Activated CD4-positive, alpha-beta T cell treated with anti-CD3 and anti-CD28 coated beads, Interleukin-2, Interleukin-6, amounts not matched to agents 100 ng/mL and 50 ng/mL, durations not matched to agents 16 hours and 8 hours (primary cell): ENCODE results near the gene DOCK4.
"Not testable (repeated sequence)": the region's sequence is repeated elsewhere in the genome, so short reads cannot be mapped to it uniquely, and the experiment has no call there.

Experiments used
- DNase-seq: peaks from one replicate; pipeline ENCODE4 v3.0.0-alpha.2; 2020

DOCK4 gene

DNA sequence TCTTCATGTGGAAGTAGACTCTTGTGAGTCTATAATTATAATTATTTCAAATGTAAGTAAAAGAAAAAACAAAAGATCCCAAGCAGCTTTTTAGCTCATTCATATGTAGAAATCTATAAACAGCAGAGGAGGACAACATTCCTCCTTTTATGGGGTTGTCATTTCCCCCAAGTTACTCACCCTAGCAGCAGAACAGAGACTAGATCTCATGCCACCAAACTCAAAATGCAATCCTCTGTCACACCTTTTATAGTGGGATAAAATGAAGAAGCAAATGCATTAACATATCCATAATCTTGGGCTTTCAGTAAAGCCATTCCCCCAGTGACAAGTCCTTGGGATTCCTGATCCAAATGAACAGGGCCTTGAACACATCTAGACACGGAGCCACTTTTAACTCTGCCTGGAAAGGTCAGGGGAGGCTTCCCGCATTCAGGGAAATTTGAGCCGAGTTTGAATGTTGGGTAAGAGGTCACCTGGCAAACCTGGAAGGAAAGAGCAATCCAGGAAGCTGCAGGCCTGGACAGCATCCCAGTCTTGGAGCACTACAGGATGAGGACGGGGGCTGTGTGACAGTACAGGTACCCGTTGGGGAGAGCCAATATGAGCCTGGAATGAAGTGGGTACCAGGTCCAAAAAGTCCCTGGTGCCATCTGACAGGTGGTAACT is 76.4 kb downstream of the DOCK4 start:
- DNase-seq: no peak

DNA sequence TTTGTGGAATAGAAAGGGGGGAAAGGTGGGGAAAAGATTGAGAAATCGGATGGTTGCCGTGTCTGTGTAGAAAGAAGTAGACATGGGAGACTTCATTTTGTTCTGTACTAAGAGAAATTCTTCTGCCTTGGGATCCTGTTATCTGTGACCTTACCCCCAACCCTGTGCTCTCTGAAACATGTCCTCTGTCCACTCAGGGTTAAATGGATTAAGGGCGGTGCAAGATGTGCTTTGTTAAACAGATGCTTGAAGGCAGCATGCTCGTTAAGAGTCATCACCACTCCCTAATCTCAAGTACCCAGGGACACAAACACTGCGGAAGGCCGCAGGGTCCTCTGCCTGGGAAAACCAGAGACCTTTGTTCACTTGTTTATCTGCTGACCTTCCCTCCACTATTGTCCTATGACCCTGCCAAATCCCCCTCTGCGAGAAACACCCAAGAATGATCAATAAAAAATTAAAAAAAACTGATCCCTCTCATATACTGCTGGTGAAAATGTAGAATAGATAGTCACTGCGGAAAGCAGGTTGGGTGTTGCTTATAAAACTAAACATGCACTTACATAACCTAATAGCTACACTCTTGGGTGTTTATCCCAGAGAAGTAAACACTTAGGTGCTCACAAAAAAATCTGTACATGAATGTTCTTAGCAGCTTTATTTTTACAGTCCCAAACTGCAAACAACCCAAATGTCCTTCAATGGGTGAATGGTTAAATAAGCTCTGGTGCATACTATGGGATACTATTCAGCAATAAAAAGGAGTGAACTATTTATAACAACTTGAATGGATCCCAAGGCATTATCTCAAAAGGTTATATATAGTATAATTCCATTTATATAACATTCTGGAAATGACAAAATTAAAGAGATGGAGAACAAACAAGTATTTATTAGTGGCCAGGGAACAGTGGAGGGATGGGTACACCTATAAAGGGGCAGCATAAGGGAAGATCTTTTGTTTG is 77.5 kb downstream of the DOCK4 start:
- not testable (repeated sequence) for DNase-seq

DNA sequence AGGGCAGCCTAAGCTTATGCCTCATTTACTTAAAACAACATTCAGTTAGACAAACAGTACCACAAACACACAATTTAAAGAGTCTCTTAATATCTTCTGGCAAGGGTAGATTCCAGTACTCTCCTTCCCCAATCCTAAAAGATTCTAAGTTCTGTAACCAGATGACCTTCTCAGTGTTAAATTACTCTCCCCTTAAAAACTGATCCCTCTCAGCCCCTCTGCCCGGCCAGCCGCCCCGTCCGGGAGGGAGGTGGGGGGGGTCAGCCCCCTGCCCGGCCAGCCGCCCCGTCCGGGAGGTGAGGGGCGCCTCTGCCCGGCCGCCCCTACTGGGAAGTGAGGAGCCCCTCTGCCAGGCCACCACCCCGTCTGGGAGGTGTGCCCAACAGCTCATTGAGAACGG is 78.2 kb downstream of the DOCK4 start:
- not testable (repeated sequence) for DNase-seq

DNA sequence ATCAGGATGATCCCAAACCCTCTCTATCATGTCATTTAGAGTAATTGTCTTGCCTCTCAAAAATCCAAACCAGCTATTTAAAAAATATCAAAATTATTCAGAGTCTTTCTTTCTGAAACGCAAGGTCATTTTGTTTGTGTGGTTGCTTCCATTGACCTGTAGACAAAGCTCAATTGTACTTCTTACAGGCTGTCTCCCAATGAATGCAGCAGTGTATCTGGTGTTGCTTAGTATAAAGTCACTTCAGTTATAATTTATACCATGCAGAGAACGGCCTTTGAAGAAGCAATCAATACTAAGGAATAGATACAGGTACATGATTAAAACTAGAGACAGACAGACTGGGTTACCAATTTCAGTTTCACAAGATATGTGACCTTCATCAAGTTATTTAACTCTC is 80.9 kb downstream of the DOCK4 start:
- no peak for DNase-seq

DNA sequence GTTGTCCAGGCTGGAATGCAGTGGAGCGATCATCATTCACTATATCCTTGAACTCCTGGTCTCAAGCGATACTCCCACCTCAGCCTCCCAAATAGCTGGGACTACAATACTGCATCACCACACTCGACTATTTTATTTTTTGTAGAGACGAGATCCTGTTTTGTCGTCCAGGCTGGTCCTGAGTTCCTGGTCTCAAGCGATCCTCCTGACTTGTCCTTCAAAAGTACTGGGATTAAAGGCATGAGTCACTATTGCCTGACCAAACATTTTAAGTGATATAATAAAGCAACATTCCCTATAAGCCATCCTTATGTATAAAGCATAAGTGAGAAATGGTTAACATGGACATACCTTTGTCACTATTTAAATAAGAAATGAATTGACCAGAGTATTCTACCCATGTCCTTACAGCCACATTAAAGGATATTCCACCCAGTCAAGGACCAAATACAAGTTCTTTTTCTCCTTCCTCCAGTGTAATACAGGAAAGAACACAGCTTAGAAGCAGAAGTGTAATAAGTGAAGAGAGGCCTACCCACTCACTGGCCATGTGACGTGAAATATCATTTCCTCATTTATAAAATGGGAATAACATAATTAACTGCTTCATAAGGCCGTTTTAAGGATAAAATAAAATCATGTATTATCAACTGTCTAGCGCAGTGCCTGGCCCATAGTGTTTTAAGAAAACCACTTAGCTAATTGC is 82.0 kb downstream of the DOCK4 start:
- DNase-seq: no peak

DNA sequence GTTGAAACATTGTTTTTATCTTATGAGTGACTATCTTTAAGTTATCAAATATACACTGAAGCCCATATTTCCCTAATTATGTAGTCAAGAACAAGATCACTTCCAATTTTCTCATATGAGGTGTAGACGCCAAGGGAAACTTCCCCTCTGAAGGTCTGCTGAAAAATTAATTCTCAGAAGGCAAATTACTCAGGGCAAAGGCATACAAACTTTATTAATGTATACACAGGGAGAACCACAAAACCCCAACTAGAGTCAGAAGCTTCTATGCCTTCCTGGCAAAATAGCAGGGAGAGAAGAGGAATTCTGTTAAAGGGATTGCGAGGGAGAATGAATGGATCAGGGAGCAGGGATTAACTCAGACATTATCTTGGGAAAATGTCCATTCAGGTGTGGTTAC is 83.4 kb downstream of the DOCK4 start:
- DNase-seq: no peak

DNA sequence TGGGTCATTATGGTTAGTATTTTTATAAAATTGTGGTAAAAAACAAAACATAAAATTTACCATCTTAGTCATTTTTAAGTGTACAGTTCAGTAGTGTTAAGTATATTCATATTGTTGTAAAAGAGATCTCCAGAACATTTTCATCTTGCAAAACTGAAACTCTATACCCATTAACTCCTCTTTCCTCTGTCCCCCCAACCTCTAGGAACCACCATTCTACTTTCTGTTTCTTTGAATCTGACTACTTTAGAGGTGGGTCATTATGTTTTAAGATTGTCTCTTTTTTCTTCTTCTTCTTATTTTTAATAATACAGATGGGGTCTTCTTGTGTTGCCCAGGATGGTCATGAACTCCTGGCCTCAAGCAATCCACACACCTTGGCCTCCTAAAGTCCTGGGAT is 84.1 kb downstream of the DOCK4 start:
- DNase-seq: no peak

DNA sequence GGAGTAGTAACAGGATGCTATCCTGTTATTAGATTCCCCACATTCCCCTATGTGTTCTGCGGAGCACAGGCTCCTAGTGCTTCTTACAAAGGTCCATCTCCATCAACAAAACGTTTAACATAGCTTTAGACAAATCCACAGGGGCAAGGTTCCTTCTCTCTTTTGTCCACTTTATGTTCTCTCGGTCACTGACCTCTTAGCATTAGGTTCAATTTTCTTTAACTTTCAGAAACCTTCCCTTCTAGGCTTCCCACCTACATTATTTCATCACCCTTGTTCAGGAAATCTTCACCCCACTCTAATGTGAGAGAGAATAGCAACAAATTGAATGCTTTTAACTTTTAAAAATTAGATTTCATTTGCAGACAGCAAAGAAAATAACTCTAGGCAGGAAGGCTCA is 84.9 kb downstream of the DOCK4 start:
- no peak for DNase-seq

DNA sequence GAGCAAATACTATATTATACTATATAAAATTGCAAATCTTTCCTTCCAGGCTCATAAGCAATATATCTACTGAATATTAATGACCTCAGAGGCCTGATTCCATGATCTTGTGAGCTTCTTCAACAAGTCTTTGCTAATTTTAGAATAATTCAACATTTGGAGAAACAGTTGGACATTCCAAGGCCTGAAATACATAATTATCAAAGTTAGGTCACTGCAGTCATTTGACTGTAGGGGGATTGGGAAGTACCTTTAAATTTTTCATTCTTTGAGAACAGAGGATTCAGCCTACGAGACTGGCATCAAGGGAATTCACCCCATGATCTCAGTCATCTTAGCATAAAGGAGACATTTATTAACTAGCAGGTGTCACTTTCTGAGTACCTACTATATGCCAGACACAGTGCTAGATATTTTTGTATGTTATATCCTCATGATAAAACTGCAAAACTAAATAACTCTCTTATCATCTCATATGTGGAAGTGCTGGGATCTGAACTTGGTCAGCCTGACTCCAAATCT is 85.4 kb downstream of the DOCK4 start:
- DNase-seq: no peak

DNA sequence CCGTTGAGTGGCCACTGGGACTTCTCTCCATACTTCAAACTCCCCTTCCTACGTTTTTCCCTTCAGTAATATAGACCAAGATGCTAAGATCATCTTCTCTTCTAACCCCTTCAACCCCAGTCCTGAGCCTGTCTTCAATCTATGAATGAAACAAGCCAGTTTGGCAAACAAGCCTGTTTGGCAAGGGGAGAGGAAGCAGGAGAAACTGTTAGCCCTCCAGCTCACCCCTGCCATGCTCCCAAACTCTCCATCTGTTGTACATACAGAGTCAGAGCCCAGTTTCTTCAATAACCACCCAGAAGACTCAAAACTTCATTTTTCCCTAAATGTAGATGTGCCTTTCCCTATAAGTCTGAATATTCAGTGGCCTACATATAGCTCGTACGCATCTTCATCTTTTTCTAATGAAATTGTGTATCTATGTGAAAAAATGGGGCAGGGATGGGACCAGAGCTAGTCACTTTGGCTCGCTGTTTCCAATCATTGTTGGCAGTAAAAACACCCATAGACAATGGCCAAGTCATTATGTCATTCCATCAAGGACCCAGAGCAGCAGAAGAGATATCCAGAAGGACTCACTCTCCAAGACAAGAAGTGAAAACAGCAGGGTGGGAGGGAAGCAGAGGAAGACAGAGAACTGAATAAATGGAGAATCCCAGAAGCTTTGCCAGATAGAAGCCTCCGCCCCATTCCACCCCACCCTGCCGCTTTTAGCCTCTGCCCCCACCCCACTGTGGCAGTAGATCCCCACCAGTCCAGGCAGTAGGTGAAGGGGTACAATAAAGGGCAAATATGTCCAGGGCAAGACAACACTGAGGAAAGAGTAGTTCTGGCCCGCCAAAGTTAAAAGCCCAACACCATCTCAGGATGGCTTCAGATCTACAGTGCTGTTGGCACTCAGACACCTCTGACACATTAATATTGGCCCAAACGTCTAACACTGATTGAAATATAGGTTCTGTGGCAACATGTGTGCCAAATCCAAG is 87.3 kb downstream of the DOCK4 start:
- no peak for DNase-seq

DNA sequence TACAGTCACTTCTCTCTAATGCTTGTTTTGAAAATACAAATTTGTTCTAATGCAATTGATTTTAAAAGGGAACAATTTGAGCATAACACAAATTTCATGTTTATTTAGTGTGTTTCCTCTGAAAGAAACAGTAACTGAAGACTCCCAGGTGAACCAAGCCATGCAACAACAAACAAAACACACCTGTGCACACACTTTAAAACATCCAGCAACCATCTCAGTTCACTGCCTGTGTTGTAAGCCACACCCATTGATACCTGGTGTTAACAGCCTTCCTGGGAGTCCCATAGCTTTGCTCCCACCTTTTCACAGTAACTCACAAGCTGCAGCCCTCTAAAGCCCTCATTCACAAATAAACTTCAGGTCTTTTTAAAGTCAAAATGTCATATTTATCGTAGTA is 89.3 kb downstream of the DOCK4 start:
- DNase-seq: no peak

DNA sequence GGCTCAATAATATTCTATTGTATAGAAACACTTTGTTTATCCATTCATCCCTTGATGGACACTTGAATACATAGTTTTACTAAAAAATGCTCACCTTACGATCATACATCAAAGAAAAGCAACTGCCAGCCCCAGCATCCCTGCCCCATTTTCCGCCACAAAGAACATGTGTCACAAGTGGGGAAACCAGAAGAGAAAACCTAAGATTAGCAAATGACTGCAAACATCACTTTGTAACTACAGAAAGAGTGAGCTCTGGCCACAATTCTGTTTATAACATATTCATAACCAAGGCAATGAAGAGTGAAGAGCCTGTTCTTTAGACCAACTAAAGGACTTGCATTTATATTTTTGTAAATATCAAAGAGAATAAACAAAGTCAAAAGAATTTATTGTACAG is 89.8 kb downstream of the DOCK4 start:
- DNase-seq: no peak

DNA sequence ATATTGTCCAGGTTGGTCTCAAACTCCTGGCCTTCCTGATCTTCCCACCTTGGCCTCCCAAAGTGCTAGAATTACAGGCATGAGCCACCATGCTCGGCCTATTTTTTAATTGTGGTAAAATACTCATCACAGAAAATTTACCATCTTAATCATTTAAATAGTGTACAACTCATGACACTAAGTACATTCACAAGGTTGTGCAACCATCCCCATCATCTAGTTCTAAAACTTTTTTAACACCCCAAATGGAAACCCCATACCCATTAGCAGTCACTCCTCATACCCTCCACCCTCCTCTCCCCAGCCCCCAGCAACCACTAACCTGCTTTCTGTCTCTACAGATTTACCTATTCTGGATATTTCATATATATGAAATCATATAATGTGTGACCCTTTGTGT is 90.3 kb downstream of the DOCK4 start:
- no peak for DNase-seq

DNA sequence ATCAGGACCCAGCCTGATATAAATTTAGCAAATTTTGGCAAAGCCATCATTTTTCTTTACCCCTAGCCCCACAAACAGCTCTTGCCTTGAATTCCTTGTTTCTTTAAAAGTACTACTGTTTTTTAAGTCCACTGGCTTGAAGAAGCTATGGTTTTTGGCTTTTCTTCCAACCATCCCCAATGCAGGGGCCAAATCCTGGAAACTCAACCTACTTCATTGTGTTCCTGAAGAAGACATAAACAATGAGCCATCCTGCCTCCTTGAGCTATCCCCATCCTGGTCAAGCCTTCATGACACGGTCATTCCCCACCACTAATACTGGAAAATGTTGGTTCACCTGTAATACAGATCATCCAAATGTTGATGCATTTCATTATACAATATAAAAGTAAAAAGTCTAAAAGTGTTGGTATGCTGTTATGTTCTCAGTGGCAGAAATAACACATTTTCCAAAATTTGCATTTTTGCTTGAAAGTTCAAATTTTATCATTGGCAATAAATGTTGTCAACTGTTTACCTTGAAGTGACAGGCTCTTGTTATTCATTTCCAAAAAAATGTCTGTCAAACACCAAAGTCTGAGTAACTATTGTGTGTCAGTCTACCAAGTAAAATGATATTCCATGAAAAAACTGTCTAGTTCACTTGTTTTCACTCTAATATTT is 92.2 kb downstream of the DOCK4 start:
- DNase-seq: no peak

DNA sequence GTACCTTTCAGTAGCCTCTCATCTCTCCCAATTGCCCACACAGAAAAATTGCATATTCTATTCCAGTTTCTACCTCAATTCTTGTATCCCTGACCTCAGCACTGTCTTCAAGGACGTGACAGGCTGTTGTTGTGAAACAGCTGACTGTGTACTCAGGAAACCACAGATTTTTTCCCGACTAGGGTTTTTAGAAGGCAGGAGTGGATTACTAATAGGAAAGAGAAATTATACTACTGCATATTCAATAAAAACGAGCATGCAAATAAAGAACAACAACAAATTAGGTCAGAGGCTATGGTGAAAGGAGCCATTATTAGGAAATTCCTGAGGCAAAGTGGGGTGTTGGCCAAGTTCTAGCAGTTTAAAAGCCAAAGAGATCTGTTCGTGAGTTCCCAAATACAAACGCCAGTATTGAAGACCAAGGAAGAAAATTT is 93.4 kb downstream of the DOCK4 start:
- no peak for DNase-seq

DNA sequence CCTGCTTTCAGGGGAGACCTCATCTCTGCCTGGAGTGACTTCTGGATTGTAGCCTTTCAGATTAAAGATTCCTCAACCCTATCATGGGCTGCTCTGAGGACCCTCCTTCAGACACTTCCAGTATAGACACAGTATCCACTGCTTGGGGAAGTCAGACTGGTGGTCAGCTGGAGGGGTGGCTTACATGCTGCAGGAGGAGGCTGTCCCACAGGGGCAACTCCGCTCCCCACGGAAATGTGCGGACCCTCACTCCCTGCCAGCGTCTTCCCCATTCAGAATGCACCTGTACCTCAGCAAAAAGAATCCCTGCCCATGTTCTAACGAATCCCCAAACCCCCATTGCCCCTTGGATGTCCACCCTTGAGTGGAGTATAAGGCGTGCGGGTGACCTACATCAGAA is 95.5 kb downstream of the DOCK4 start:
- no peak for DNase-seq

DNA sequence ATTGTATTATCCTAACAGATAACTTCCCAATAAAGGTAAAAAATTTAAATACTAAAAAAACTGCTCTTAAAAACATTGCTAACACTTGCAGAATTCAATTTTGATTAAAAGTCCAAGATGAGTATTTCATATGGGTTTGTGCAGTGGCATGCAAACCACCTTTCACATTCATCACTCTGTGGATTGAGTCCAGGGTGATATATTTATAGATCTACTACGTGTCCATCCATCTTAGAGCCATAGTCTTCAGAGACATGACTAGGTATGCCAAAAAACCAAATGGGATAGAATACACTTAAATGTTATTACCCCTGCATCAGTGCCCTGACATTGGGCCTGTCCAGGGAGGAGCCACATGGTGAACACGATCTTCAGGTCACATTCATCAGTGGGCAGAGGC is 96.0 kb downstream of the DOCK4 start:
- no peak for DNase-seq

DNA sequence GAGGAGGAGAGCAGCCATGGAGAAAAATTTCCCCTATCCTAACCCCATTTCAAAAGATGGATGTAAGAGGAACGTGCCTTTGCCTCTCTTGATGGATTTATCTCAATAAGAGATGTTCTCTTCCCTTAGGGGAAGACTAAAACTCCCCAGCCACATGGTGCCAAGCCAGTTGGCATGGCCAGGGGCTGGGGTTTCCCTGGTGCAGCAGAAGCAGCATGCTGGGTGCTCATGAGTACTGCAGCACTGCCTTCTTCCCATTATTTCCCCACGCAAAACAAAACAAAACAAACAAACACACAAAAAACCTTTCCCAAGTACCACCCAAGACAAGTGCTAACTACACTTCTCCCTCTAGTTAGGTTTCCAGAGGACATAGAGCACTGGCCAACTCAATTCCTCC is 97.2 kb downstream of the DOCK4 start:
- no peak for DNase-seq

DNA sequence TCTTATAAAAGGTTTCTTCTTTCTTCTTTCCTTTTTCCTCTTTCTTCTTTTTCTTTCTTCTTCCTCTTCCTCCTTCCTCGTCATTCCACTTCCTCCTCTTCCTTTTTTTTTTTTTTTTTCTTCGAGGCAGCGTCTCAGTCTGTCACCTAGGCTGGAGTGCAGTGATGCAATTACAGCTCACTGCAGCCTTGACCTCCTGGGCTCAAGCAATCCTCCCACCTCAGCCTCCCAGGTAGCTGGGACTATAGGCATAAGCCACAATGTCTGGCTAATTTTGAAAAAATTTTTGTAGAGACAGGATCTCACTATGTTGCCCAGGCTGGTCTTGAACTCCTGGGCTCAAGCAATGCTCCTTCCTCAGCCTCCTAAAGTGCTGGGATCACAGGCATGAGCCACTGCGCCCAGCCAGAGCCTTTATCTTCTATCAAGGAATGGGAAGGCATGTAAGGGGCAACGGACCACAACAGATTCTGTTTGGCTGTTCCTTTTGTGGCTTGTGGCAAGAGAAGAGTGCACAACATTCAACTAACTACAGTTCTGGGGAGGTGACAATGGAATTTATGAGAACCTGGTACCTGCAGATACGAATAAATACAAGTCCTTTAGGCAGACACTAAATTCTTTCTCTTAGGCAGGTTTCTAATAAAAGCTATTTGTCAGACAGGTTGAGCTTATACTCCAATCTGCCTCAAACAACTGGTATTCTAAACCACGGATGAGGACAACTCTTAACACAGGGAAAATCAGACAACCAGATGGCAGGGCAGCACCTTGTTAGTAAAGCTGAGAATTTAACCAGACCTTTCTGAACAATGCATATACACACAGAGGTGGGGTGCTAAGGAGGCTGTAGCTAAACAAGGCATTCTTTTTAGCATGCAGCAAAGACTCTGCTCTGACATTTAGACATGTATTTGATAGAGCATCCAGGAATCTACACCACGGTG is 100.3 kb downstream of the DOCK4 start:
- no peak for DNase-seq

DNA sequence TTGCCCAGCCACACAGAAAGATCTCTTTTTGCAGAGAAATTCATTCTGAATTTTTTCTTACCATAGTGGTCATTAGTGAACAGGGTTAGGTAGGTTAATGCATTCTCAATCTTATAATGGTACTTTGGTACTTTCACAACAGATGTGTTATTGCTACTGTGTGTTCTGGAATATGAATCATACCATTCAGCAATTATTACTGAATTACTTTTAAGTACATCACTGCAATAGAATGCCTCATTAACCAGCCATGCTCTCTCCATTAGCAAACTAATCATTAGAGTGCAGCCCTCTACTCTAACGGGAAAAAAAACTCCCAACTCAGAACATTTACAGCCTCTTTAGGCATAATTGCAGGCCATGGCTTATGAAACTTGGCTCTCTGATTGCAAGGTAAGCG is 102.1 kb downstream of the DOCK4 start:
- no peak for DNase-seq
